Activated CD8-positive, alpha-beta memory T cell treated with anti-CD3 and anti-CD28 coated beads, Interleukin-2, amount 50 U/mL, for 4 hours (primary cell): ENCODE data around the gene C17orf114.

Source experiments
- DNase-seq: peaks from one replicate; pipeline ENCODE4 v3.0.0-alpha.2; 2020

Gene C17orf114

GRCh38 chr17:4822835-4823234, 20.7 kb upstream of the C17orf114 start:
- no peak for DNase-seq

GRCh38 chr17:4818276-4818675, 16.1 kb upstream of the C17orf114 start:
- no peak for DNase-seq

- DNase-seq: no peak
These were observed 14.7 kb upstream of the C17orf114 start for GRCh38 chr17:4816826-4817225.

- no peak for DNase-seq
These were observed 13.0 kb upstream of the C17orf114 start for GRCh38 chr17:4815043-4815675.

GRCh38 chr17:4812690-4813089, 10.6 kb upstream of the C17orf114 start:
- no peak for DNase-seq

DNA sequence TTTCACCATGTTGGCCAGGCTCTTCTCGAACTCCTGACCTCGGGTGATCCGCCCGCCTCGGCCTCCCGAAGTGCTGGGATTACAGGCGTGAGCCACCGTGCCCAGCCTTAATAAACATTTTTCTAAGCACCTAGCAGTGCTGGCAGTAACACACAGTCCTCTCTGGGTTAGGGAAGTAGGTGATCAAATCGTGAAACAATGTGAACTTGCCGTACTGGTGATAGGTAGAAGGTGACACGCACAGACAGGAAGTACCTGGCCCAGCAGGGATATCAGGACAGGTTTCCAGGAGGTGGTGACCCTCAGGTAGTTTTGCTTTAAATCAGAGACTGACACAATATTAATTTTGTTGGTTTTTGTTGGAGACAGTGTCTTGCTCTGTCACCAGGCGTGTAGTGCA, 9.3 kb upstream of the C17orf114 start:
- DNase-seq: no peak

GRCh38 chr17:4810696-4811290, 8.7 kb upstream of the C17orf114 start:
- no peak for DNase-seq

DNA sequence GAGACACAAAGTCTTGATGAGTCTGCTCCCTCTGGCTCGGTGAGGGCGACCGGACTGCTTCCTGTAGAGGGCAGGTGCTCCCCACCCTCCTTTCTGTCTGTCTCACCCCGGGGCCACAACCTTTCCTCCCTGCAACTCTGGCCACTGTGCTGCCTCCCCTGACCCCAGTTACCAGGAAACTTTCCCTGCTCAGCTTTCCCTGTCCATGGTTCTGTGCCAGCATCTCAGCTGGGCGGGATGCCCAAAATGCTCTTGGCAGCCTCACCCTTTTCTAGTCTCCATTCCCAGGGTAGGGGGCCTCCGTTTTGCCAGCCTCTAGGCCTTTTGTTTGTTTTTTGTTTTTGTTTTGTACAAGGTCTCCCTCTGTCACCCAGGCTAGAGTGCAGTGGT, 6.2 kb upstream of the C17orf114 start:
- DNase-seq: no peak

- DNase-seq: no peak
These were observed 5.7 kb upstream of the C17orf114 start for GRCh38 chr17:4807605-4808377.

DNA sequence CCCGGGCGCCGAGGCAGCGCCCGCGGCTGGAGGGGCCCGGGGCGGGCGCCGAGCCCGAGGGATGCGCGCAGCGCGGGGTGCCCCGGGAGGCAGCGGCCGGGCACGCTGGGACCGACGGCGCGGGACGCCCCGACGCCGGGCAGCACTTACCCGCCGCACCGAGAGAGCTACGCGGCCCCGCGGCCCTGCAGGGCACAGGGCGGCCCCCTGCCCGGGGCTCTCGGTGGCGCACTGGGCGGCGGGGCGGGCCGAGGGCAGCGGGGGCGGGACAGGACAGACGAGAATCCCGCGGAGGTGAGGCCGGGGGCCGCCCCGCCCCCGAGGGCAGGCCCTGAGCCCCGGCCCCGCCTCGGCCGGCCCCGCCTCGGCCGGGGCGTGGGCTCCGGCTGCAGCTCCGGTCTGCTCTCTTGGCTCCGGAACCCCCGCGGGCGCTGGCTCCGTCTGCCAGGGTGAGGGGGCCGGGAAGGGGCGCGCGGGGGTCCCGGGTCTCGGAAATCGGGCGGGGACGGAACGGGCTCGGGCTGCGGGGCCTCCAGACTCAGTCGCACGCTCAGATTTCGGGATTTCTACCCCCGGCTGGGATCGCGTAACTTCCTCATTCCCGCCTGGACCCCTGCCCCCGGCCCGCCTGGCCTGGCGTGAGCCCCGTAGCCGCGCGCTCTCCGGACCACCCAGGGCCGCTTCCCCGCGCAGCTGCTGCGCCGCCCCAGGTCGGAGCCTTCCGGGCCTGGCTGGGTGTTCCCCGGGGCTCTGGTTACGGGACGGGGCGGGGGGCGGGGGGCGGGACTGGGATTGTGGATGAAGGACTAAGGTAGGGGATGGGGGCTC, 4.9 kb upstream of the C17orf114 start, which contains the start of gene PLD2:
Gene PLD2, plus strand, starts transcription at position 376 of the 828 bp plus-strand sequence. CDS start 621 bp downstream, outside the sequence.
- peak; percentile 85 for DNase-seq

GRCh38 chr17:4806456-4806776, 4.3 kb upstream of the C17orf114 start:
- DNase-seq: no peak

GRCh38 chr17:4800462-4801196, 1.5 kb downstream of the C17orf114 start:
- DNase-seq: no peak

- DNase-seq: no peak
These were observed 5.6 kb downstream of the C17orf114 start for GRCh38 chr17:4796552-4796920.

DNA sequence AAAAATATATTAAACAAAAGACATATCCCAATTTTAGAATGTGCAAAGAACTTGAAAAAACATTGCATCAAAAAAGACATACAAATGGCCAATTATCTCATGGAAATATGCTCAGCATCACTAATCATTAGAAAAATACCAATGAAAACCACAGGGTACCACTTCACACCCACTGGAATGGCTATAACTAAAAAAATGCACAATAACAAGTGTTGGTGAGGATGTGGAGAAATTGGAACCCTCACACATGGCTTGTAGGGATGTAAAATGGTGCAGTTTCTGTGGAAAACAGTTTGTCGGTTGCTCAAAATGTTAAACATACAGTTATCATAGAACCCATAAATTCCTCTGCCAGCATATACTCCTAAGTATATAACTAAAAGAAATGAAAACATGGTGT, 7.0 kb downstream of the C17orf114 start:
- DNase-seq: no peak

DNA sequence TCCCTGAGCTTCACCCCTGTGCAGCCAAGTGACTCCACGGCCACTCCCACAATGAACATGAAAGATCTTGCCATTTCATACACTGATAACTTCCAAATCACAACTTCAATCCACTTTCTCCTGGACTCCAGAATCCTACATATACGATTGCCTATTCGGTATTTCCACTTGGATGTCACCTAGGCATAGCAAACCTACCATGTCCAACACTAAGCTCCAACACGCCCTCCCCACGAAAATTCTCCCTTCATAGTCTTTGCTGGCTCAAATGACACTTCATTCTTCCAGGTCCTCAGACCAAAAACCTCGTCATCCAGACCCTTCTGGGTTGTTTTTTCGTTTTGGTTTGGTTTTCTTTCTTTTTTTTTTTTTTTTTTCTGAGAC, 11.4 kb downstream of the C17orf114 start:
- DNase-seq: no peak

DNA sequence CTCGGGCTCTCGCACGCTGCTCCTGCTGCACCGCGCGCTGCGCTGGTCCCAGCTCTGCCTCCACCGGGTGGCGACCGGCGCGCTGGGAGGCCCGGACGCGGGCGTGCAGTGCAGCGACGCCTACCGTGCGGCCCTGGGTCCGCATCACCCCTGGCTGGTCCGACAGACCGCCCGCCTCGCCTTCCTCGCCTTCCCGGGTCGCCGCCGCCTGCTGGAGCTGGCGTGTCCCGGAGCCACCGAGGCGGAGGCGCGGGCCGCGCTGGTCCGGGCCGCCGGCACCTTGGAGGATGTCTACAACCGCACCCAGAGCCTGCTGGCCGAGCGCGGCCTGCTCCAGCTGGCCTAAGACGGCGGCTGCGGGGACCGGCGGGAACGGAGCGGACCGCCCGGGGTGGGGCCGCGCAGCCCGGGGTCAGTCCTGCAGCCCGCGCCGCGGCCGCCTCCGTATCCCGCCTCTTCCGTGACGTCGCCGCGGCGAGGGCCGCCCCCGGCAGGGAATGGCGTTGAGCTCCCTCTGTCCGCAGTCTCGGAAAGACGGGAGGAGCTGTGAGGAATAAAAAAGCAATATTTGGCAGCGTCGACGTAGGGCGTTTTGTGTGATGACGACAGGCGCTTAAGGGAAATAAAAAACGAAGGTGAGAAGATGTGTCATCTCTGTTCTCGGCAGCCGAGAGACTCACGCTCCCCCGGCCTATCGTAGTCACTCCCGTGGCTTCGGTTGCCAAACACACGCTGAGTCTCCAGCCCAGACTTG, 12.0 kb downstream of the C17orf114 start:
- peak; percentile 77 for DNase-seq

- no peak for DNase-seq
These were observed 12.5 kb downstream of the C17orf114 start for GRCh38 chr17:4789701-4789950.

DNA sequence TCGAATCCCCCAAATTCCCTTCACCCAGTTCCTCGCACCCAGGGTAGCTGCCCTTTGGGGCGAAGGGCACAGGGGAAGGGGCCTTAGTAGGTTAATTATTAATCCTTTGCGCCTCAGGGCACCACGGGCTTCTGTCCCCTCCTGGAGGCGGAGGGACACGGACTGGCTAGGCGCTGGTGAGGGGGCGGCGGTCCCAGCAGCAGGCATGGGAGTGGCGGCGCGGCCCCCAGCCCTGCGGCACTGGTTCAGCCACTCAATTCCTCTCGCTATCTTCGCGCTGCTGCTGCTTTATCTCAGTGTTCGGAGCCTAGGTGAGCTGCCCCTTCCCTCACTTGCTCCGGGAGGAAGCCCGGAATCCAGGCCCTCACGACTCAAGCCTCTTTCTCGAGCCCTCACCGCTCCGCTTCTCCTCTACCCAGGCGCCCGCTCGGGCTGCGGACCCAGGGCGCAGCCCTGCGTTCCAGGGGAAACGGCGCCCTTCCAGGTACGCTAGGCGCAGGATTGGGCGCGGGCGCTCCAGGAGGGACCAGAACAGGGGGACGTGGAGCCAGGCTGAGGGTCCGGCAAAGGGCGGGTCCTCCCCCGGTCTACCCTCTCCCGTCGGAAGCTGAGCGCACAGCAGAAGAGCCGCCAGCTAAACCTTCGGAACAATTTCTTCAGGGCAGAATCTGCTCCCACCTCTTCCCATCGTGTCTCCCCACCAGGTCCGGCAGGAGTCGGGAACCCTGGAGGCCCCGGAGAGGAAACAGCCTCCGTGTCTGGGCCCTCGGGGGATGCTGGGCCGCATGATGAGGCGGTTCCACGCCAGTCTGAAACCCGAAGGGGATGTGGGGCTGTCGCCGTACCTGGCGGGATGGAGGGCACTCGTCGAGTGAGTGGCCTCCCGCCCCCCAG, 13.1 kb downstream of the C17orf114 start, which contains the start of gene GLTPD2:
Gene GLTPD2, plus strand, starts transcription at position 158 of the 894 bp plus-strand sequence. Its CDS starts 48 bp downstream, at position 206.
- DNase-seq: no peak

DNA sequence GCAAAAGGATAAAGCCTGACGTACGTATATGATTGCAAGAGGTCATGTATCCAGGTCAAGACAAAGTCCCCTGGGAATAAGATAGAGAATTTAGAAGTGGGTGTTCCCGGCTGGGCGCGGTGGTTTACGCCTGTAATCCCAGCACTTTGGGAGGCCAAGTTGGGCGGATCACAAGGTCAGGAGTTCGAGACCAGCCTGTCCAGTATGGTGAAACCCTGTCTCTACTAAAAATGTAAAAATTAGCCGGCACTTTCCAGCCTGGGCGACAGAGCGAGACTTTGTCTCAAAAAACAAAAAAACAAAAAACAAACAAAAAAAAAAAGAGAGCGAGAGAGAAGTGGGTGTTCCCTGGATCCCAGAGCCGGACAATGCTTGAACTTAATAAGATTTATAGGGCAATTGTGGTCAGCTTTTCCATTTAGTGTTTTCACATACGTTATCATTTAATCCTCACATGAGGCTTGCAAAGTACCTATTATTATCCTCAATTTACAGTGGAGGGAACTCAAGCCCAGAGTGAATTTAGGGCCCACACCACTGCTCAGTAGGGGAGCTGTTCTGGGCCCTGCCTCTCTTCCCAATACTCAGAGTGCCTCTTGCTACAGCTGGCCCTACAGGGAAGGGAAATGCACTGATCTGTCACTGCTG, 13.8 kb downstream of the C17orf114 start:
- no peak for DNase-seq

DNA sequence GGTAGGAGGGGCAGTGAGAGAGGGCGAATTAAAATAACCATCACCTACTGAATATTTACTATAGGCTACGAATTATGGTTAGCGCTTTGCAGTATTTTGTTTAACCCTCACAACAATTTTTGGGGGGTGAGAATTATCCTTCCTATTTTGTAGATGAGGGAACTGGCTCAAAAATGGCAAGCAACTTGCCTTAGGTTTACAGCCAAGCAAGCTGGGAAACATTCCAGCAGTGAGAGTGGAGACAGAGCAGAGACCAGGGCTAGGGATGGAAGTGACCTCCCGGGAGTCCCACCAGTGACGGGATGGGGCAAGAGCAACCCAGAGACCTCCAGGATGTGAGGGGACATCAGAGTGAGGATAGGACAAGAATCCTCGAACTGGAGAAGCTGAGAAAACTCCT, 15.6 kb downstream of the C17orf114 start:
- no peak for DNase-seq

DNA sequence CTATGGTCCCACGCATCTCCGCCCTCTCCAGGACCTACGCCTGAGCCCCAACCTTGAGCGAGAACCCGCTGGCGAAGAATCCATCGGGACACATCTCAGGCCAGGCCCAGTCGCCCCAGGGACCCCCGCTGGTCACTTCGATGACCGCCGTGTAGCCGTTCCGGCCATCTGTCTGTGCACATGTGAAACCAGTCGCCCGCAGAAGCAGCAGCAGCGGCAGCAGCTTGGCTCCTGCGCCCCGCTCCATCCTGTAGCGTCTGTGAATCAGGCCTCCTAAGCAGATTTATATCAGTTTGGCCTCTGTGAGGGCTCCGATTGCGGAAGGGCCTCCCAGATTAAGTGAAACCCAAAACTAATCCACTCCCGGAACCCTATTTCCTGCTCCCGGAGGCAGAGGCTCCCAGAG, 16.0 kb downstream of the C17orf114 start, which contains the start of gene VMO1:
Gene VMO1, minus strand, starts transcription at position 259 of the 406 bp plus-strand sequence. Its CDS starts 12 bp downstream, at position 247.
- no peak for DNase-seq
